Left lobe of liver (tissue), 2 donors: ENCODE data around the gene AGBL4. TPM values are rescaled to one million over a fixed set of nuclear protein-coding genes. Genes with fewer than 3 reads are reported as not detected.

Source experiments
- ATAC-seq: fragments of 200-7000 bp; cut with Tn5 transposase; one replicate; pipeline ENCODE4 v1.9.1; 2020; ENCODE audit warnings: mild to moderate bottlenecking, moderate library complexity
- DNase-seq: peaks from one replicate; pipeline ENCODE4 v3.0.0-alpha.2; 2020; ENCODE audit warnings: low spot score
- total RNA-seq: library from RNA; stranded (reverse); gene quantifications from one replicate; pipeline ENCODE4 v1.2.1, GENCODE V29; 2021
- donor health status: DM: no; HTN: no; CAD: no; lungs with moderate emphysema.
- donor health status: DM: no; HTN: yes; CAD: no.

AGBL4 gene
- total RNA-seq, 1 donor from 2014 or later: 2.2 TPM

DNA sequence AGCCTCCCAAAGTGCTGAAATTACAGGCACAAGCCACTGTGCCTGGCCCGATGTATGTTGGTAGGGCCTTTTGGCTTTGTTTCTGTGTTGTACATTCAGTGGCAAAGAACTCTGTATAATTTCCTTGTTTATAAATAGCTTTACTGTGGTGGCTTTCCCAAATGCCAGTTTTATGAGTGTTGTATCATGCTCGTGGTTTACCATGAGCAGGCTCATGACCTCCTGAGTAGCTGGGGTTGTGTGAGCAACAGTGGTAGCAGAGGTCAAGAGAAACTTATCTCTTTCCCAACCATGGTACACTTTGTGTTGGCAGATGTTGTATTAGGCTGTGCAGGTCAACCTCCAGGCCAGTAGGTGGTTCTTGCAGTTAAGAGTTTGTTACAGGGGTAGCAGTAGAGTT, 826.7 kb downstream of the AGBL4 start:
- no peak for DNase-seq
- peak; percentile 38 for ATAC-seq

- ATAC-seq (no peak), DNase-seq (no peak)
Measured at GRCh38 chr1:49190138-49190537, 833.6 kb downstream of the AGBL4 start.

DNA sequence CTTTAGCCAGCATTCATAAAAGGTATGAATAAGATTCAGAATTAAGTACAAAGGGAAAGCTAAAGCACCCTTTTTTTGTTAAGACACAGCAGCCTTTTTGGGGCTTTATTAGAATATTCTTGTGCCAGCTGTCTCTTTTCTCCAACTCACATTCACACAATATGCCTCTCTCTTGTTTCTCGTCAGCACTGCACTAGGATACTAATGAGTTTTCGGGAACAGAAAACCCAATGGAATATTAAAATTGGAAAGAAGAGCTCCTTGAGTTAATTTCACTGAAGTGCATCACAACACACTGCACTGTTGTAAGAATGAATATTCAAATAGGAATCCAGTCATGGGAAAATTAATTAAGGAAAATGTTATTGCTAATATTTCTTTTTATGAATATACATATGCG, 836.7 kb downstream of the AGBL4 start:
- ATAC-seq: no peak

DNA sequence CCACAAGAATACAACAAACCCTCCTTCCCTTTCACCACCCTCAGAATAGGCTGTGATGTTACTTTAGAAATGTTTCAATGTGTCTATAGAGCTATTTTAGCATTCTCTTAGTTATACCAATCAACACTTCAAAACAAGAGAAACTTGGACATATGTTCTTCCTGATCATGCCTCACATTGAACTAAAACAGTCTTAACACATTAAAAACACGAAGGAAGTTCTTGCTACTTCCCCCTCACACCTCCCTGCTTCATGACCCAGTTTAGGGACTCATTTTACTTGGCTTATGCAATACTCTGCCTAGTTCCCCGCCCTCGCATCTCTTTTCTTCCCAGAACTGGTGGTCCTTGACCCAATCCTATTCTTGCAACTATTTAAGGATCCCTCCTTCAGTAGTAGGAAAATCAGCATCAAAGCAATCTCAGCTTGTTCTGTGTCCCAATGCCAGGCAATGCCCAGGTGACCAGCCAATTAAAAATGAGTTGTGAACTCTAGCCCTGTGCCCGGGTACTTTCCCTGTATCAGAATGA, 838.2 kb downstream of the AGBL4 start:
- ATAC-seq (no peak), DNase-seq (no peak)

More for the DNA sequence above, 836.7 kb downstream of the AGBL4 start:
- no peak for DNase-seq

GRCh38 chr1:49183489-49183888, 840.3 kb downstream of the AGBL4 start:
- no peak for DNase-seq
- ATAC-seq: no peak

DNA sequence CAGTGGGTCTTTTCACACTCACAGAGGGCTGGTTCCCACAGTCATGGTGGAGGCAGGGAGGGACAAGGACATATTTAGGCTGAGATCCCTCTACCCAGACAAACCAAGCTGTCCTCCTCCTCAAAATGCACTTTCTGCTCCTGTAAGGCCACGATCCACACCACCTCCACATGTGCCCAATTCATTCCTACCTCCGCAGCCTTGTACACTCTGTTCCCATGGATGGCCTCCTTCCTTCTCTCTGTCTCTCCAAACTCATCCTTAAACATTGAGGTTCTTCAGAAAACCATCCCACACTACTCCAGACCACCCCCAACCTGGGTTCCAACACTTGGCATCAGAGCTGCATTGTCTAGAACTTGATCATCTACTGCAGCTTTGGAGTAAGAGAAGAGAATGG, 842.7 kb downstream of the AGBL4 start:
- ATAC-seq (no peak), DNase-seq (no peak)

DNA sequence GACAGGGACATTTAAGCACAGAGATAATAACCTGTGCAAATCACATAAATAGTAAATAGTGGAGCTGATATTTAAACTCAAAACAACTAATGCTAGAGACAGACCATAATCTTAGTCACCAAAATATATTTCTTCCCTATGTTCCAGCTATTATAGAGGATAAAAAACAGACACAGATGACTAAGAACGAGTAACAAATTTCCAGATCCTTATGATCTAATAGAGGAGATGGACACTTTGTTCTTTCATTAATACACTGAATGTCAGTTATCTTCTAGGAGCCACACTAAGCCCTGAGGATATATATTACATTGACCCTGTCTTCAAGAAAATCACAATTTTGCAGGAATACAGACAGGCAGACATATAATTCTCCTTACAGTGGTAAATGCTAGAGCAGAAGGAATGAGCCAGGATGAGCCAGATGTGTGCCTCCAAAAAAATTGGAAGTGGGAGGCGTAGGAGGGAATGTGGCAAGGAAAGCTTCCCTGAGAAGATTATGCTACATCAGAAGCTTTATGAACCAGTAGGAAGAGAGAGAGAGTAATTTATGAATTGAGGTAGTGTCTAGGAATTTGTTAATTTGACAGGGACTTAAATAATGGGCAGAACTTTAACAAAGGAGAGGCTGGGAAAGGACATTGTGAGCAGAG, 851.7 kb downstream of the AGBL4 start:
- ATAC-seq (no peak), DNase-seq (no peak)

GRCh38 chr1:49166031-49166430, 857.7 kb downstream of the AGBL4 start:
- ATAC-seq: no peak

GRCh38 chr1:49163031-49163430, 860.7 kb downstream of the AGBL4 start:
- ATAC-seq (no peak), DNase-seq (no peak)

More at GRCh38 chr1:49166031-49166430, 857.7 kb downstream of the AGBL4 start:
- DNase-seq: no peak

GRCh38 chr1:49160677-49161076, 863.1 kb downstream of the AGBL4 start:
- ATAC-seq (no peak), DNase-seq (no peak)

GRCh38 chr1:49136738-49137251, 887.0 kb downstream of the AGBL4 start:
- ATAC-seq (no peak), DNase-seq (no peak)

DNA sequence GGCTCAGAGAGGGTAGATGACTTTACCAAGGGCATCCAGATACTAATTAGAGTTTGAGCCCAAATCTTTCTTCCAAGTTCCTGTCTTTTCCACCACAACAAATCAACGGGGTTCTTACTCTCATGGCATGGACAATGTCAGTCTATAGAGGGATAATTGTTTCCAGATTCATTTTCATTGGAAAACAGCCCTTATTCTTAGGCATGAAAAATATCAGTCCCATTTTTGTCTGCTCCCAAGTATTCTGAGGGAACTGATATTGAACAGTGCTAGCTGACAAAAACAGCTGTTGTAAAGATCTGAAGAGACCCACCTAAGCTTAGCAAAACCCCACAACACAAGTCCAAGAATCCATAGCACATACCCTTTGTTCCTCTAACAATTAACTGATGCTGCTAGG, 898.0 kb downstream of the AGBL4 start:
- no peak for ATAC-seq
- DNase-seq: no peak

GRCh38 chr1:49111931-49112330, 911.8 kb downstream of the AGBL4 start:
- no peak for ATAC-seq
- no peak for DNase-seq

DNA sequence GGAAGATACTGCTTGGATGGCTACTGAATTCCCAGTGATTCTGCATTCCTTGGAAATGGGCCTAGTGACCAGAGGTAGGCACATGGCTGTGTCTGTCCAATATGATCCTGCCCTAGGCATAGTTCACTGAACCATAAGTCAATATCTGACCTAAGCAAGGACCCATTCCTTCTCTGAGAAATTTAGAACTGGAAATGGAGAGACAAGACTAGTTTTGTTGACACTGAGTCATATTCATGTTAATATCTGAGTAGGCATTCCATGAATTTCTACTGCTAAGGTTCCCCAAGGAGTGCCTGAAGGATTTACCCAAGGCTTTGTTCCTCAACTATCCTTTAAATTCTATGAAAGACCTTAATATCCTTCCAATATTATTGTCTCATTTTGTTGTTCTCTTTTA, 917.3 kb downstream of the AGBL4 start:
- DNase-seq: no peak
- no peak for ATAC-seq

- DNase-seq (no peak), ATAC-seq (no peak)
Measured at GRCh38 chr1:49104575-49104974, 919.2 kb downstream of the AGBL4 start.

GRCh38 chr1:49102752-49103151, 921.0 kb downstream of the AGBL4 start:
- no peak for ATAC-seq

GRCh38 chr1:49098866-49099265, 924.9 kb downstream of the AGBL4 start:
- DNase-seq: no peak

More at GRCh38 chr1:49102752-49103151, 921.0 kb downstream of the AGBL4 start:
- DNase-seq: no peak

GRCh38 chr1:49086327-49086726, 937.4 kb downstream of the AGBL4 start:
- ATAC-seq (no peak), DNase-seq (no peak)

More at GRCh38 chr1:49098866-49099265, 924.9 kb downstream of the AGBL4 start:
- no peak for ATAC-seq

GRCh38 chr1:49085079-49085478, 938.7 kb downstream of the AGBL4 start:
- no peak for ATAC-seq
- DNase-seq: no peak

DNA sequence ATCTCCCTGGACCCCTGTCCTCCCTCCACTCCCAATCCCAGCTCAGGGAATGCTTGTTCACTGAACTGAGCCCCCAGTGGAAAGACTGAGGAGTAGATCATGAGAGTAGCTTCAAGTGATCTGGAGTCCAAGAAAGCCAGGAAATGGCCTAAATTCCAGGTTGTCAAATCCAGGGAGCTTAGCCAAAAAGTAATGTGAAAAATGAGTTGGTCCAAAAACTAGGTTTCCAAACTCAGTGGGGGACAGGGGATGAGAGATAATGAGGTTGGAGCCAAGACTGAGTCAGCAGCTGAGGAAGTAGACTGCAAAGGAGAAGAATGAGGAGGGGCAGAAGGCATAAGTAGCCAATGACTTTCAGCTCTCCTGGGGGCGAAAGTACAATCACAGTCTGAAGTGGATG, 963.0 kb downstream of the AGBL4 start:
- no peak for DNase-seq

GRCh38 chr1:49059087-49059486, 964.7 kb downstream of the AGBL4 start:
- ATAC-seq (no peak), DNase-seq (no peak)

More for the DNA sequence above, 963.0 kb downstream of the AGBL4 start:
- ATAC-seq: no peak

GRCh38 chr1:49052102-49052501, 971.7 kb downstream of the AGBL4 start:
- DNase-seq (no peak), ATAC-seq (no peak)

DNA sequence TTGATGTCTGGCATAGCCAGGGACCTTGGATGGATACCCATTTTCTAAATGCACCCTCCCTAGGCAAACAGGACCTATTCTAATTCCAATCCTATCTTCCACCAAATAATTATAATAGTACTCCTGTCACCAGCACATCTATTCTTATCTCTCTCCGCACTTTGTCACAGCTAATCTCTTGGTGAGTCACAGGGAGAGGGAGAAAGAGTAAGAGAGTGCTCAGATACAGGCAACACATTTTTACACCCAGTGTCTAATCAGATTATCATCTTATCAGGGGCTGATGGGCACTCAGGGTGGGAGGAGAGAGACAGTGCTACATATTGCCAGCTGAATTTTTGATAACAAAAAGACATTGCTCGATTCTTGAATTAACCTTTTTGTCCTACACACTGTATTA, 972.1 kb downstream of the AGBL4 start:
- no peak for DNase-seq
- ATAC-seq: no peak
